Mesothelial cell of epicardium (in vitro differentiated cells): ENCODE results near the gene ZNF343. TPM values are rescaled to one million over a fixed set of nuclear protein-coding genes. Genes with fewer than 3 reads are reported as not detected.

Experiments used
- DNase-seq, 2 experiments: peaks; one replicate each; pipeline ENCODE4 v3.0.0; 2021; ENCODE audit warnings: low spot score in 2 of 2; ENCODE audit not compliant: unreplicated experiment in 2 of 2
- H3K27ac Mint-ChIP-seq: 2 replicates; pipeline ENCODE4 v1.8.0; 2021; ENCODE audit warnings: mixed read lengths
- H3K27me3 Mint-ChIP-seq: 2 replicates; pipeline ENCODE4 v1.8.0; 2021; ENCODE audit warnings: low read depth, mixed read lengths
- H3K36me3 Mint-ChIP-seq: 2 replicates; pipeline ENCODE4 v1.8.0; 2021; ENCODE audit warnings: mixed read lengths
- H3K4me1 Mint-ChIP-seq: 2 replicates; pipeline ENCODE4 v1.8.0; 2021; ENCODE audit warnings: mixed read lengths
- H3K4me3 Mint-ChIP-seq: 2 replicates; pipeline ENCODE4 v1.8.0; 2021; ENCODE audit warnings: mild to moderate bottlenecking, moderate library complexity, mixed read lengths
- H3K9me3 Mint-ChIP-seq: 2 replicates; pipeline ENCODE4 v1.8.0; 2021; ENCODE audit warnings: mixed read lengths
- total RNA-seq: library from RNA; stranded (reverse); gene quantifications from 3 replicates; pipeline ENCODE4 v1.2.1, GENCODE V29; 2021
- TF ChIP-seq, protein P1 (sequence below): fragments of 200-600 bp; sonication (generic); IDR thresholded peaks from one replicate; pipeline ENCODE4 v1.5.0; 2021; ENCODE audit warnings: antibody characterized with exemption; ENCODE audit not compliant: unreplicated experiment

Gene ZNF343
- total RNA-seq, 1 donor from 2014 or later = 12.0 TPM

DNA sequence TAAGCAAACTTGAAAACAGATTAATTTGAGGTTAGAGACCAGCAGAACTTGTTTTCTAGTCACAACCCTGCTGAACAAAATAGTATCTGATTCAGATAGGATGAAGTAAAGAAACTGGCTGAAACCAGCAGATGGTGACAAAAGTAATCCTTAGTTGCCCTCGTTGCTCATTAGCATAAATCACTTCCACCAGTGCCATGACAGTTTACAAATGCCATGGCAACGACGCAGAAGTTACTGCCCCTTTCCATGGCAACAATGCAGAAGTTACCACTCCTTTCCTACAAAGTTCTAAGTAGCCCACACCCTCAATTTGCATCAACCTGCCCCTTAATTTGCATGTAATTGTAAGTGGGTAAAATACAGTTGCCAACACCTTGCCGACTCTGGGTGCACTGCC is 61.9 kb downstream of the ZNF343 start:
- TF ChIP-seq, protein P1, sequence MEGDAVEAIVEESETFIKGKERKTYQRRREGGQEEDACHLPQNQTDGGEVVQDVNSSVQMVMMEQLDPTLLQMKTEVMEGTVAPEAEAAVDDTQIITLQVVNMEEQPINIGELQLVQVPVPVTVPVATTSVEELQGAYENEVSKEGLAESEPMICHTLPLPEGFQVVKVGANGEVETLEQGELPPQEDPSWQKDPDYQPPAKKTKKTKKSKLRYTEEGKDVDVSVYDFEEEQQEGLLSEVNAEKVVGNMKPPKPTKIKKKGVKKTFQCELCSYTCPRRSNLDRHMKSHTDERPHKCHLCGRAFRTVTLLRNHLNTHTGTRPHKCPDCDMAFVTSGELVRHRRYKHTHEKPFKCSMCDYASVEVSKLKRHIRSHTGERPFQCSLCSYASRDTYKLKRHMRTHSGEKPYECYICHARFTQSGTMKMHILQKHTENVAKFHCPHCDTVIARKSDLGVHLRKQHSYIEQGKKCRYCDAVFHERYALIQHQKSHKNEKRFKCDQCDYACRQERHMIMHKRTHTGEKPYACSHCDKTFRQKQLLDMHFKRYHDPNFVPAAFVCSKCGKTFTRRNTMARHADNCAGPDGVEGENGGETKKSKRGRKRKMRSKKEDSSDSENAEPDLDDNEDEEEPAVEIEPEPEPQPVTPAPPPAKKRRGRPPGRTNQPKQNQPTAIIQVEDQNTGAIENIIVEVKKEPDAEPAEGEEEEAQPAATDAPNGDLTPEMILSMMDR = no peak
- H3K4me3 Mint-ChIP-seq = no peak overlapping the region
- no peaks in the 10 kb centered on the region for H3K36me3 Mint-ChIP-seq
- H3K9me3 Mint-ChIP-seq = peaks cover 7% of the 10 kb centered on the region
- H3K4me1 Mint-ChIP-seq = no peaks in the 10 kb centered on the region
- no peak for DNase-seq
- no peak overlapping the region for H3K27ac Mint-ChIP-seq
- H3K27me3 Mint-ChIP-seq = peaks cover 5% of the 10 kb centered on the region

Other genes starting within 250 kb of the ZNF343 start
- gene TGM3, start 212.9 kb downstream of the ZNF343 start, total RNA-seq = 0.11 to 0.24 TPM (median 0.13 TPM) in 3 replicates
- not detected in 3 replicates for gene TGM6, start 128.0 kb downstream of the ZNF343 start, total RNA-seq
- gene SNRPB, start 38.1 kb downstream of the ZNF343 start, total RNA-seq = 144 to 155 TPM (median 146 TPM) in 3 replicates
- gene TMC2, start 27.7 kb upstream of the ZNF343 start, total RNA-seq = 0.07 to 0.11 TPM (median 0.09 TPM) in 3 replicates
- gene NOP56, start 143.7 kb upstream of the ZNF343 start, total RNA-seq = 258 to 275 TPM (median 267 TPM) in 3 replicates
- gene IDH3B, start 155.3 kb upstream of the ZNF343 start, total RNA-seq = 87.9 to 93.1 TPM (median 91.6 TPM) in 3 replicates
- gene EBF4, start 183.9 kb upstream of the ZNF343 start, total RNA-seq = 65.5 to 78.8 TPM (median 66.4 TPM) in 3 replicates